ENCODE results near the gene ZNF425.
"Not testable (repeated sequence)": the region's sequence is repeated elsewhere in the genome, so short reads cannot be mapped to it uniquely, and the experiment has no call there.

The ZNF425 gene

GRCh38 chr7:149133028-149133710 lies 7.0 kb upstream of the ZNF425 start:
- no peak for DNase-seq

GRCh38 chr7:149130572-149131198 lies 4.6 kb upstream of the ZNF425 start:
- no peak for DNase-seq

GRCh38 chr7:149126662-149127266 lies 640 bp upstream of the ZNF425 start:
- peak; percentile 78 for DNase-seq

- no peak for DNase-seq
These were observed 798 bp downstream of the ZNF425 start for GRCh38 chr7:149125189-149125862.

- DNase-seq = no peak
These were observed 16.2 kb downstream of the ZNF425 start for GRCh38 chr7:149109969-149110368.

- DNase-seq = no peak
These were observed 21.4 kb downstream of the ZNF425 start for GRCh38 chr7:149104749-149105148.

- no peak for DNase-seq
These were observed 21.9 kb downstream of the ZNF425 start for GRCh38 chr7:149104214-149104613.

GRCh38 chr7:149103424-149103823 lies 22.7 kb downstream of the ZNF425 start:
- no peak for DNase-seq

GRCh38 chr7:149102666-149103065 lies 23.5 kb downstream of the ZNF425 start:
- DNase-seq = no peak

- DNase-seq = no peak
These were observed 25.3 kb downstream of the ZNF425 start for GRCh38 chr7:149100821-149101220.

GRCh38 chr7:149099058-149099457 lies 27.1 kb downstream of the ZNF425 start:
- DNase-seq = no peak

- DNase-seq = no peak
These were observed 29.0 kb downstream of the ZNF425 start for GRCh38 chr7:149097088-149097487.

- no peak for DNase-seq
These were observed 32.9 kb downstream of the ZNF425 start for GRCh38 chr7:149093228-149093627.

- not testable (repeated sequence) for DNase-seq
These were observed 33.9 kb downstream of the ZNF425 start for GRCh38 chr7:149092244-149092643.

- peak; percentile 92 for DNase-seq
These were observed 35.5 kb downstream of the ZNF425 start, which contains the start of gene ZNF786 for GRCh38 chr7:149090397-149091195. ZNF786 (minus strand) TSS chr7:149090718; CDS start chr7:149090640, 78 bp downstream.

- DNase-seq = no peak
These were observed 38.7 kb downstream of the ZNF425 start for GRCh38 chr7:149087376-149087775.

GRCh38 chr7:149085866-149086265 lies 40.3 kb downstream of the ZNF425 start:
- DNase-seq = no peak

GRCh38 chr7:149084407-149084806 lies 41.7 kb downstream of the ZNF425 start:
- no peak for DNase-seq

GRCh38 chr7:149081914-149082313 lies 44.2 kb downstream of the ZNF425 start:
- no peak for DNase-seq

GRCh38 chr7:149077594-149077993 lies 48.5 kb downstream of the ZNF425 start:
- DNase-seq = no peak

GRCh38 chr7:149075286-149075685 lies 50.8 kb downstream of the ZNF425 start:
- no peak for DNase-seq

- no peak for DNase-seq
These were observed 51.8 kb downstream of the ZNF425 start for GRCh38 chr7:149074116-149074885.
